Measurements from ENCODE around the gene PLBD1. TPM values are rescaled to one million over a fixed set of nuclear protein-coding genes. Genes with fewer than 3 reads are reported as not detected.

Gene PLBD1
- polyA plus RNA-seq, 1 donor (not counting 4 experiments of a cell fraction or from before 2014, with no cell fraction given), result 7.2 TPM

DNA sequence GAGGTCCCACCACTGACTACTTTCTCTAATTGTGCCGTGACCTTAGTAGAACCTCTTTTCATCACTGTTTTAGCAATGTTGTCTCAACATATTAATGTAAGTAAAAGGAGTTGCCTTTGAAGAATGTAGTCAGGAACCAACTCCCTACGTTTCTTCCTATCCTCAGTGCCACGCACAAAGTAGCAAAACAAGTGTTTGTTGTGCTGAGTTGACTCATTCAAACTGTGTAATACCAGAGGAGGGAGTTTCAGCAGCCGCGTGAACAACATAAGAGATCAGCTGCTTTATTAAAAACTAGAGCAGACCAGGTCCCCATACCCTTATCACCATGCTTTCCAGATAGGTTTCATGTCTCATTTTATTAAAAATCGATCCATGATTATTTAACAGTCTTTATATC is 19.1 kb downstream of the PLBD1 start:
- no peaks in the 10 kb centered on the region for H3K79me2 ChIP-seq (ENCODE audit: control insufficient read depth, insufficient read depth, low read length)
- DNase-seq (ENCODE audit: low read depth, low spot score) (no peak), FAIRE-seq (no peak)
- no peak overlapping the region for H2AFZ ChIP-seq (ENCODE audit: control insufficient read depth, low read length)
- no peaks in the 10 kb centered on the region for H3K36me3 ChIP-seq (ENCODE audit: control insufficient read depth in 2 of 2, extremely low read depth in 1 of 2, insufficient read depth in 2 of 2, low read length in 2 of 2)
- H3K9ac ChIP-seq (ENCODE audit: control insufficient read depth, extremely low read depth, insufficient read depth, low read length), result no peak overlapping the region
- no peaks in the 10 kb centered on the region for H3K4me1 ChIP-seq (ENCODE audit: control insufficient read depth, extremely low read depth, insufficient read depth, low read length)
- no peaks in the 10 kb centered on the region for H3K9me3 ChIP-seq (ENCODE audit: control insufficient read depth, low read depth, low read length)
- dilution Hi-C loops (cut with MboI; ENCODE audit: extremely low pct_ligation_motif_present, low sequenced_read_pairs), result no loop called here
- no peak overlapping the region for H3K27ac ChIP-seq (ENCODE audit: control insufficient read depth, insufficient read depth, low read length)
- H3K4me2 ChIP-seq (ENCODE audit: control insufficient read depth, extremely low read depth, insufficient read depth, low read depth, low read length), result no peak overlapping the region
- H3K9me1 ChIP-seq (ENCODE audit: control insufficient read depth, extremely low read depth, insufficient read depth, low read length), result no peaks in the 10 kb centered on the region
- no peak for TF ChIP-seq EZH2 (IDR thresholded peaks at IDR 0.05; ENCODE audit: low read length)
- TF ChIP-seq, protein P1, sequence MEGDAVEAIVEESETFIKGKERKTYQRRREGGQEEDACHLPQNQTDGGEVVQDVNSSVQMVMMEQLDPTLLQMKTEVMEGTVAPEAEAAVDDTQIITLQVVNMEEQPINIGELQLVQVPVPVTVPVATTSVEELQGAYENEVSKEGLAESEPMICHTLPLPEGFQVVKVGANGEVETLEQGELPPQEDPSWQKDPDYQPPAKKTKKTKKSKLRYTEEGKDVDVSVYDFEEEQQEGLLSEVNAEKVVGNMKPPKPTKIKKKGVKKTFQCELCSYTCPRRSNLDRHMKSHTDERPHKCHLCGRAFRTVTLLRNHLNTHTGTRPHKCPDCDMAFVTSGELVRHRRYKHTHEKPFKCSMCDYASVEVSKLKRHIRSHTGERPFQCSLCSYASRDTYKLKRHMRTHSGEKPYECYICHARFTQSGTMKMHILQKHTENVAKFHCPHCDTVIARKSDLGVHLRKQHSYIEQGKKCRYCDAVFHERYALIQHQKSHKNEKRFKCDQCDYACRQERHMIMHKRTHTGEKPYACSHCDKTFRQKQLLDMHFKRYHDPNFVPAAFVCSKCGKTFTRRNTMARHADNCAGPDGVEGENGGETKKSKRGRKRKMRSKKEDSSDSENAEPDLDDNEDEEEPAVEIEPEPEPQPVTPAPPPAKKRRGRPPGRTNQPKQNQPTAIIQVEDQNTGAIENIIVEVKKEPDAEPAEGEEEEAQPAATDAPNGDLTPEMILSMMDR (optimal IDR thresholded peaks at IDR 0.05 in 1 of 3, IDR thresholded peaks at IDR 0.05 in 1 of 3, conservative IDR thresholded peaks at IDR 0.05 in 1 of 3; ENCODE audit: extremely low read depth in 1 of 3, insufficient read depth in 2 of 3, low read length in 3 of 3), result no peak
- H4K20me1 ChIP-seq (ENCODE audit: control insufficient read depth, extremely low read depth, insufficient read depth, low read length), result no peaks in the 10 kb centered on the region
- H3K27me3 ChIP-seq (ENCODE audit: control insufficient read depth, extremely low read depth, insufficient read depth, low read length), result no peaks in the 10 kb centered on the region
- no peak overlapping the region for H3K4me3 ChIP-seq (ENCODE audit: control insufficient read depth in 2 of 3, extremely low read depth in 1 of 3, insufficient read depth in 2 of 3, low read depth in 1 of 3, low read length in 3 of 3)

DNA sequence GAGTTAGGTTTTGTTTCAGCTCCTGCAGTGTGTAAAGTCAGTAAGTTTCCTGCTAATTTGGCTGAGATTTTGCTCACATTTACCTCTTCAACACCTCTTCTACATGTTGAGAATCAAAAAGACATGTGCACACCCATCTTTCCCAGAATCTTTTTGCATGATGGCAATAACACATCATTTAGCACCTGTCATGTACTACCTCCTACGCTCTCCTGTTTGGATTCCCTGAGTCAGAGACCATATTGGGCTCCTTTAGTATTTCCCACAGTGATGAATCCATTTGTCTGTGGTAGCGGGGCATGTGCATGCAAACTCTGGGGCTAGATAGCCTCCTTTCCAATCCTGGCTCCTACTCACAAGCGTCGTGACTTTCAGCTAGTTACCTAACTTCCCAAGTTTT is 20.1 kb downstream of the PLBD1 start:
- FAIRE-seq (no peak), DNase-seq (ENCODE audit: low read depth, low spot score) (no peak)
- H3K4me3 ChIP-seq (ENCODE audit: control insufficient read depth in 2 of 3, extremely low read depth in 1 of 3, insufficient read depth in 2 of 3, low read depth in 1 of 3, low read length in 3 of 3), result no peak overlapping the region
- no peaks in the 10 kb centered on the region for H3K27me3 ChIP-seq (ENCODE audit: control insufficient read depth, extremely low read depth, insufficient read depth, low read length)
- H3K9ac ChIP-seq (ENCODE audit: control insufficient read depth, extremely low read depth, insufficient read depth, low read length), result no peak overlapping the region
- H3K9me3 ChIP-seq (ENCODE audit: control insufficient read depth, low read depth, low read length), result no peaks in the 10 kb centered on the region
- no peaks in the 10 kb centered on the region for H3K79me2 ChIP-seq (ENCODE audit: control insufficient read depth, insufficient read depth, low read length)
- no peak overlapping the region for H3K4me2 ChIP-seq (ENCODE audit: control insufficient read depth, extremely low read depth, insufficient read depth, low read depth, low read length)
- dilution Hi-C loops (cut with MboI; ENCODE audit: extremely low pct_ligation_motif_present, low sequenced_read_pairs), result no loop called here
- H3K36me3 ChIP-seq (ENCODE audit: control insufficient read depth in 2 of 2, extremely low read depth in 1 of 2, insufficient read depth in 2 of 2, low read length in 2 of 2), result no peaks in the 10 kb centered on the region
- H2AFZ ChIP-seq (ENCODE audit: control insufficient read depth, low read length), result no peak overlapping the region
- H4K20me1 ChIP-seq (ENCODE audit: control insufficient read depth, extremely low read depth, insufficient read depth, low read length), result no peaks in the 10 kb centered on the region
- no peaks in the 10 kb centered on the region for H3K4me1 ChIP-seq (ENCODE audit: control insufficient read depth, extremely low read depth, insufficient read depth, low read length)
- no peak overlapping the region for H3K27ac ChIP-seq (ENCODE audit: control insufficient read depth, insufficient read depth, low read length)
- TF ChIP-seq, protein P1 (optimal IDR thresholded peaks at IDR 0.05 in 1 of 3, IDR thresholded peaks at IDR 0.05 in 1 of 3, conservative IDR thresholded peaks at IDR 0.05 in 1 of 3; ENCODE audit: extremely low read depth in 1 of 3, insufficient read depth in 2 of 3, low read length in 3 of 3), result no peak
- TF ChIP-seq EZH2 (IDR thresholded peaks at IDR 0.05; ENCODE audit: low read length), result no peak
- no peaks in the 10 kb centered on the region for H3K9me1 ChIP-seq (ENCODE audit: control insufficient read depth, extremely low read depth, insufficient read depth, low read length)

Measured in keratinocyte (primary cell).